HG02759 (cell line): Measurements from ENCODE around the gene ANKRD29.
"Not testable (repeated sequence)": the region's sequence is repeated elsewhere in the genome, so short reads cannot be mapped to it uniquely, and the experiment has no call there.

ENCODE experiments used
- ATAC-seq: cut with Tn5 transposase; IDR thresholded peaks from one replicate; pipeline ENCODE4 v1.9.1; 2021; ENCODE audit warnings: mild to moderate bottlenecking, moderate library complexity; ENCODE audit not compliant: unreplicated experiment

The ANKRD29 gene

GRCh38 chr18:23645568-23646175 is 17.0 kb downstream of the ANKRD29 start:
- ATAC-seq = no peak

DNA sequence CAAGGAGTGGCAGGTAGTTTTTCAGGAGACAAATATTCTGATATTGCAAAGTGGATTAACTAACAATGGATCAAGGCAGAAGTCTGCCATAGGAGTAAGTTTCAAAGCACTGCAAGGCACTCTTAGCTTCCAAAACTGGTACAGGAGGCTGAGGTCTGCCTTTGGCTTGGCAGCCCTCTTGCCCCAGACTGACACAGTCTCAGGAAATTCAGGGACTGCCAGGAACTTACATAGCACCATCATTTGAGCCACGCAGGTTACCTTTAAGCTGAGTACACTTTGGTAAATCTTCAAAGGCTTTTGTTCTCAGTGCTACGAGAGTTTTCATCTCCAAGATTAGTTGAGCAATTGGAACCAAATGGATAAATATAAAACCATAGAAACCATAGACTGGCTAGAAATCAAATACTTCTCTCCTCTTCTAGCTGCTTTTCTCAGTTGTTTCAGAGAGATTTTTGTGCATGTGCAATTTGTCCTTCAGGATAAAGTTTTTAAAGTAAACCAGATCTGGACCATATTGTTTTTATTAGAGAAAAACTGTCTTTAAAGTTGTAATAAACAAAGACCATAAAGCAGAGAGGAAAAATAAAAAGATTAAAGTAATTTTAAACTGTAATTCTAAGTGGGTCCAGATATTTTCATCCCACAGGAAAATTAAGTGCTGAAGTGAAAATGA is 18.8 kb downstream of the ANKRD29 start:
- ATAC-seq = no peak

DNA sequence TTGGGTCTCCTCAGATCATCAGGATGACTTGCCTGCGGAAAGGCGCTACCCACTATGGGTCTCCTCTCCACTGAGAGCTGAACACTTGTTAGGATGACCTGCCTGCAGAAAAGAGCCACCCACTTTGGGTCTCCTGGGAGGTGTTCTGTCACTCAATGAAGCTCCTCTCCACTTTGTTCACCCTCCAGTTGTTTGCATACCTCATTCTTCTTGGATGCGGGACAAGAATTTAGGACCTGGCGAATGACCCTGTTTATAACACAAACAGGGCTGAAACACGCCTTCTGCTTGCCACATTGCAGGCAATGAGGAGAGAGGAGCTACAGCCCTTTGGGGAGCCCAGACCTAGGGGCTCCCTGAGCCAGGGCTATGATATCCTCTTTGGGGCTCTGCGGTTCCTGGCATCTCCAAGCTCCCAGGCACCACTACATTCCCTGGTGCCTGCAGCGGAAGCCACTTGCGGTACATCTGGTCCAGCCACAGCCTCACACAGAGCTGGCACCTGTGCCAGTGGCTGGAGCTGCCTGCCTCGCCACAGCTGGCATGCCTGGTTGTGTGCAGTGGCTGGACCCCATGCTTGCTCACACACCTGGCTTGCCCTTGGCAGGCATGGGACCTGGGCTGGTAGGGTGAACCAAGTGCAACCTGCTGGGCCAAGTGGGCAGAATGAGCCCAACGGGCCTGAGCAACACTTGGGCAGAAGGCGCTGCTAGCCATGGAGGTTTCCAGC is 20.6 kb downstream of the ANKRD29 start:
- ATAC-seq = no peak

- ATAC-seq = no peak
These were observed 21.5 kb downstream of the ANKRD29 start for GRCh38 chr18:23641143-23641720.

DNA sequence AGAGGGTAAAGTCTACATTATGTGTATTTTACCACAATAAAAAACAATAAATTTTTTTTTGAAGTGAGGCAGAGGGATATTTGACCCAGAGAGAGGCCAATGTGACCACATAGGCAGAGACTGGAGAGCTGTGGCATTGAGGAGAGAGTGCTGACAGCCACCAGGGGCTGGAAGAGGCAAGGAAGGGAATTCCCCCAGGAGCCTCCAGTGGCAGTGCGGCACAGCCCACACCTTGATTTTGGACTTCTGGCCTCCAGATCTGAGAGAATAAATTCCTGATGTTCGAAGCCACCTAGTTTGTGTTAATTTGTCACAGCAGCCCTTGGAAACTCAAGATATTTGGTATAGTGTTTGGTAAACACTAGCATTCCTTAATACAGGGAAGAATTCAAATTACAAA is 22.7 kb downstream of the ANKRD29 start:
- ATAC-seq = no peak

- not testable (repeated sequence) for ATAC-seq
These were observed 26.3 kb downstream of the ANKRD29 start for GRCh38 chr18:23636433-23636832.

DNA sequence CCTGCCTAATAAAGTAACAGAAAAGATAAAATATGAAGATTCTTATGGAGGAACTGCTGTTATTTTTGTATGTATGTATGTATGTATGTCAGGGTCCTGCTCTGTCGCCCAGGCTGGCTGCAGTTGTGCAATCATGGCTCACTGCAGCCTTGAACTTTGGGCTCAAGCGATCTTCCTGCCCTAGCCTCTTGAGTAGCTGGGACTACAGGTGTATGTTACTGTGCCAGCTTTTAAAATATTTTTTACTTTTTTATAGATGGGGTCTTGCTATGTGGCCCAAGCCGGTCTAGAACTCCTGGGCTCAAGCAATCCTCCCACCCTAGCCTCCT is 26.7 kb downstream of the ANKRD29 start:
- no peak for ATAC-seq

- ATAC-seq = no peak
These were observed 27.2 kb downstream of the ANKRD29 start for GRCh38 chr18:23635283-23636070.

DNA sequence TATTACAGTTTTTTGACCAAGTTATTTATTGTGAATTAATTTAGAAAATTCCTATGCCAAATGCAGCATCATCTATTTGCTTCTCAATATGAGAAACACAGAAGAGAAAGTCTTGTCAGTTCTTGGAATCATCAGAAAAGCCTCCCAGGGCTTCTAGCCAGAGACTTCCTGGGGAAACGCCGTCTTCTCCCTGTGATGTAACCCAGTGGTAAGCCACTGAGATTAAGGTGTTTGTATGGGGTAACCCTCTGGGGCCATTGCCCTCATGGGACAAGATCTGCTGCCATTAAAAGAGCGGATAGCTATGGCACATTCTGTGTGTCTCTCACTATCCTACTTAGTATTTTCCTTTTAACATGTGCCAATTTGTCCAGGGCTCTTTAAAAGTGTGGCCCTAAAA is 28.0 kb downstream of the ANKRD29 start:
- ATAC-seq = no peak

- no peak for ATAC-seq
These were observed 30.1 kb downstream of the ANKRD29 start for GRCh38 chr18:23632615-23633014.

GRCh38 chr18:23631746-23632145 is 31.0 kb downstream of the ANKRD29 start:
- ATAC-seq = no peak

GRCh38 chr18:23631312-23631711 is 31.4 kb downstream of the ANKRD29 start:
- ATAC-seq = no peak

GRCh38 chr18:23629444-23629946 is 33.2 kb downstream of the ANKRD29 start:
- ATAC-seq = peak; percentile 95

DNA sequence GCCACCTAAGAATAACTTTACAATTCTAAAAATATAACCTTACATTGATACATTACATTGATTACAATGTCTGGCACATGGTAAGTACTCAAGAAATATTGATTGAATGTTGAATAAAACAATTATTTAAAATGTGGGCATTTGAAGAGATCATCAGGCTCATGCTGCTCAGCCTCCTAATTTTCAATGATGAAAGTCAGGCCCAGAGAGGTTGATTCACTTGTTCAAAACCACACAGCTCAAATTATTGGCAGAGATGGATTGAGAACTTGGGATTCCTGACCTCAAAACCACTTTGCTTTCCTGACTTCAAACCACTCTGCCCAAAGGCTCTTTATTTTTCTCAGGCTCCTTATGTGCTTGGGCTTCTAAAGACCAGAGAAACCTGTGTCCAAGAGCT is 34.7 kb downstream of the ANKRD29 start:
- ATAC-seq = no peak

DNA sequence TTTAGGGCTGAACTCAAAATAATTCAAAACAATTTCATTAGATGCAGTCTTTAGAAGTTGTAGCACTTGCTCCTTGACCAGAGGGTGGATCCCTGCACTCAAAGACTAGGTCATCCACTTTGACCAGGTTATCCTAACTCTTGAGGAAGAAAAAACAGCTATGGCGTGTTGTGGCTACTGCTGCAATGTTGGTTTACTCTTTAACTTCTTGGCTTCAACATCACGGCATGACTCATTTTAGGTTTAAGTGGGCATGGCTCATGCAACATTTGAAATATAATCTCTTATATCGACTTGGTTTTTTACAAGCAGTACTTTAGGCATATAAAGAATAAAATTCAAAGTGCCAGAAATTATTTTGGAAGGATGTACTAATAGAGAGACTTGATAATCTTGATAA is 35.4 kb downstream of the ANKRD29 start:
- no peak for ATAC-seq

DNA sequence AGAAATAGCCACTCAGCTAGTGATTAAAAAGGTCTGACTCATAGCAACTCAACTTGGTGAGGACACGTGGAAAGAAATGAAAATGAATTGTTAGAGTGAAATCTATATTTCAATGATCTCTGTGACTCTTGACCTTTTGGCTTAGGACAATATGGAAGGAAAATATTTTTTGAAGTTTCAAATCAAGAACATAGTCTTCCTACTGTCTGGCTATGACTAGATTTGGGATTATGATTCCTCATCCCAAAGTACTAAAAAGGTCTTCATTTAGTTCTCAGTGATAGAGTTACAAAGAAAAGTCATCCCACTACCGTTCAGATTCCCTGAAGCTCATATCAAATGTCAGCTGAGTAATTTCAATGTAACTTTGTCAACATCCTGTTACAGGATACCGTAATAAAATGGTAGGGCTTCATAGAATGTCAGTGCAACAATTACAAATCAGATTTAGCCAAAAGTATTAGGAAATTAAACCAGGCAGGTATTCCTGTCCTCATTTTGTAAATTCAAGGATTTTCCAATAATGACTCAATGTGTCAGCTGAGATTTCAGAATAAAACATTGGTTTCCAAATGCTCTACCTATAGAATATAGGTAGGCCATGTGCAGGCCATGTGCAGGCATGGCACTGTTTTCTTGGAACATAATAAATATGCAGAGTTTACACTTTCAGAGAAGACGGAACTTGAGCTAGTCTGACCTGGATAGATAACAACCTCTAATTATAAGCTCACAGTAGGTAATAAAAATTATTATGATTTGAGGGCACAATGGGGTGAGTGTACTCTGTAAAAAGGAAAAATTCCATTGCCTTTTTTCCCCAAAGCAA is 36.0 kb downstream of the ANKRD29 start:
- ATAC-seq = no peak

- ATAC-seq = no peak
These were observed 39.7 kb downstream of the ANKRD29 start for GRCh38 chr18:23623040-23623439.

DNA sequence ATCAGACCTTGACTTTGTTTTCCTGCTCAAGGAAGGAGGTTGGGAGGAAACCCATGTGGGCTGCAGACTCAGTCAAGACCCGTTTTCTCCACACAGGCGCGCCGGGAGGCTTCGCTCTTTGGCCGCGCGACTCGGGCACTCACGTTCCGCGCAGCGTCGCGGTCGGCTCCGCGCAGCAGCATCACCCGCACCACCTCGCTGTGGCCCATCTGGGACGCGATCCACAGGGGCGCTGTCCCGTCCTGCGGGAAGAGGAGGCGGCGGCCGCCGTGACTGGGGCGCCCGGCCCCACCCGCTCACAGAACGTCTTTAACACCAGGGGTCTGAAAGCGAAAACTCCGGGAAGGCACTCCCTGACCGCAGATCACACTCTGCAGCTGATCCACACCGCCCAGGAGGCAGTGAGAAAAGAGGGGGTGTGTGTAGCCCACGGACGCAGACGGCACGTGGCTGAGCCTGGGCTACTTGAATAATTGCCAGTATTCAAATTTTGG is 43.3 kb downstream of the ANKRD29 start:
- peak; percentile 27 for ATAC-seq

DNA sequence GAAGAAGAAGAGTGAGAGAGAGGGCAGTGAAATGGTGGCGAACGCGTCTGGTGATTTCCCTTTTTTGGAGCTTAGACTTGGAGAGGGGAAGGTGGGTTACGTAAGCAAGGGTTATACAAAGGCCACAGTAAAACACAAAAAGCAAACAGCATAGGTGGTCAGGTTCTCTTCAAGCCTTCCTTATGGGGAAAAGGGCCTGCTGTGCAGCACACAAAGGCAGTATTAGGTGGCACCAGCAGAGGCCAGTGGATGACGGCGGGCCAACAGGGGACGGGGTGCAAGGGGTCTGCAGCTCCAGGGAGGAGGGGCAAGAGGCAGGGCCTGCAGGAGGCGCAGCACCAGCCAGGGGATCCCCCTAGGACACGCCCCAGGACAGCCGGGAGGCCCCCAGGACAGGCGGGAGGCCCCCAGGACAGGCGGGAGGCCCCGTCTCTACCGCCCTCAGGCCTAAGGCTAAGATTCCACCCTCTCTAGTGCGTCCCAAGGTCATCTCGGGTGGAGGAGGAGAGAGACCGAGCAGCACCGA is 43.8 kb downstream of the ANKRD29 start:
- ATAC-seq = peak; percentile 52
